Measurements from ENCODE around the gene TSPAN7. TPM values are rescaled to one million over a fixed set of nuclear protein-coding genes. Genes with fewer than 3 reads are reported as not detected.

TSPAN7 gene
- total RNA-seq, 1 donor = 0.09 TPM

- no peak for TF ChIP-seq CTCF (IDR thresholded peaks at IDR 0.05; ENCODE audit: insufficient read depth, low read length)
Observed at GRCh38 chrX:38668771-38669170, 107.4 kb downstream of the TSPAN7 start.

GRCh38 chrX:38669428-38669827 is 108.1 kb downstream of the TSPAN7 start:
- TF ChIP-seq CTCF (IDR thresholded peaks at IDR 0.05; ENCODE audit: insufficient read depth, low read length) = no peak
- H3K4me3 ChIP-seq (ENCODE audit: low read depth, low read length) = no peak overlapping the region

More at GRCh38 chrX:38668771-38669170, 107.4 kb downstream of the TSPAN7 start:
- no peak for DNase-seq (ENCODE audit: low read depth)
- H3K4me3 ChIP-seq (ENCODE audit: low read depth, low read length) = no peak overlapping the region

GRCh38 chrX:38672646-38673045 is 111.3 kb downstream of the TSPAN7 start:
- no peak for DNase-seq (ENCODE audit: low read depth)
- no peak for TF ChIP-seq CTCF (IDR thresholded peaks at IDR 0.05; ENCODE audit: insufficient read depth, low read length)

More at GRCh38 chrX:38669428-38669827, 108.1 kb downstream of the TSPAN7 start:
- no peak for DNase-seq (ENCODE audit: low read depth)

GRCh38 chrX:38675856-38676255 is 114.5 kb downstream of the TSPAN7 start:
- no peak for DNase-seq (ENCODE audit: low read depth)
- H3K4me3 ChIP-seq (ENCODE audit: low read depth, low read length) = no peak overlapping the region
- TF ChIP-seq CTCF (IDR thresholded peaks at IDR 0.05; ENCODE audit: insufficient read depth, low read length) = no peak

More at GRCh38 chrX:38672646-38673045, 111.3 kb downstream of the TSPAN7 start:
- no peak overlapping the region for H3K4me3 ChIP-seq (ENCODE audit: low read depth, low read length)

- TF ChIP-seq CTCF (IDR thresholded peaks at IDR 0.05; ENCODE audit: insufficient read depth, low read length) = no peak
- DNase-seq (ENCODE audit: low read depth) = no peak
- no peak overlapping the region for H3K4me3 ChIP-seq (ENCODE audit: low read depth, low read length)
Observed at GRCh38 chrX:38678183-38678582, 116.8 kb downstream of the TSPAN7 start.

- no peak overlapping the region for H3K4me3 ChIP-seq (ENCODE audit: low read depth, low read length)
- no peak for TF ChIP-seq CTCF (IDR thresholded peaks at IDR 0.05; ENCODE audit: insufficient read depth, low read length)
- no peak for DNase-seq (ENCODE audit: low read depth)
Observed at GRCh38 chrX:38678821-38679220, 117.5 kb downstream of the TSPAN7 start.

GRCh38 chrX:38679695-38680094 is 118.4 kb downstream of the TSPAN7 start:
- no peak for DNase-seq (ENCODE audit: low read depth)
- no peak overlapping the region for H3K4me3 ChIP-seq (ENCODE audit: low read depth, low read length)
- TF ChIP-seq CTCF (IDR thresholded peaks at IDR 0.05; ENCODE audit: insufficient read depth, low read length) = no peak

Data from fibroblast of the aortic adventitia (primary cell).